Erythroblast (primary cell): ENCODE results near the gene APEX1.

Source experiments
- GATA1 ChIP-seq: IDR thresholded peaks from 2 replicates; pipeline ENCODE4 v1.6.1; 2011; ENCODE audit warnings: low read depth, mild to moderate bottlenecking, control low read depth, low read length, moderate library complexity
- POLR2A ChIP-seq: IDR thresholded peaks from 2 replicates; pipeline ENCODE4 v1.6.1; 2011; ENCODE audit warnings: mild to moderate bottlenecking, low read length

- TF ChIP-seq POLR2A (peak; percentile 88), GATA1 (no peak)
Measured at GRCh38 chr14:20455355-20456300, 602 bp downstream of the APEX1 start.
